GM19438 (cell line): ENCODE measurements around the gene TUBGCP6.

ENCODE experiments used
- ATAC-seq: cut with Tn5 transposase; IDR thresholded peaks from one replicate; pipeline ENCODE4 v1.9.1; 2021; ENCODE audit warnings: low read depth; ENCODE audit not compliant: unreplicated experiment

TUBGCP6 gene

GRCh38 chr22:50233223-50233622 lies 11.6 kb downstream of the TUBGCP6 start:
- ATAC-seq: no peak

GRCh38 chr22:50232481-50233151 lies 12.2 kb downstream of the TUBGCP6 start:
- ATAC-seq: no peak

GRCh38 chr22:50229370-50229769 lies 15.5 kb downstream of the TUBGCP6 start:
- ATAC-seq: no peak

GRCh38 chr22:50228366-50228765 lies 16.5 kb downstream of the TUBGCP6 start:
- ATAC-seq: no peak

GRCh38 chr22:50227579-50228215 lies 17.1 kb downstream of the TUBGCP6 start:
- ATAC-seq: no peak

- ATAC-seq: no peak
These were observed 18.0 kb downstream of the TUBGCP6 start for GRCh38 chr22:50226875-50227165.

GRCh38 chr22:50226063-50226874 lies 18.6 kb downstream of the TUBGCP6 start:
- no peak for ATAC-seq

GRCh38 chr22:50225200-50225969 lies 19.4 kb downstream of the TUBGCP6 start:
- no peak for ATAC-seq

GRCh38 chr22:50224071-50224470 lies 20.8 kb downstream of the TUBGCP6 start:
- ATAC-seq: no peak

GRCh38 chr22:50222508-50222907 lies 22.3 kb downstream of the TUBGCP6 start:
- ATAC-seq: no peak

- ATAC-seq: no peak
These were observed 23.2 kb downstream of the TUBGCP6 start for GRCh38 chr22:50221410-50222300.

GRCh38 chr22:50220603-50221409 lies 24.0 kb downstream of the TUBGCP6 start:
- ATAC-seq: no peak

GRCh38 chr22:50219800-50220602 lies 24.8 kb downstream of the TUBGCP6 start:
- no peak for ATAC-seq

- no peak for ATAC-seq
These were observed 25.7 kb downstream of the TUBGCP6 start for GRCh38 chr22:50218996-50219727.

- ATAC-seq: no peak
These were observed 26.4 kb downstream of the TUBGCP6 start for GRCh38 chr22:50218153-50218995.

GRCh38 chr22:50217543-50218152 lies 27.2 kb downstream of the TUBGCP6 start:
- ATAC-seq: no peak
